ENCODE measurements around the gene CTSA.
"Not testable (repeated sequence)": the region's sequence is repeated elsewhere in the genome, so short reads cannot be mapped to it uniquely, and the experiment has no call there.

CTSA gene

GRCh38 chr20:45918182-45918737 is 27.1 kb downstream of the CTSA start:
- no peak for DNase-seq (ENCODE audit: low read depth in 2 of 2)

DNA sequence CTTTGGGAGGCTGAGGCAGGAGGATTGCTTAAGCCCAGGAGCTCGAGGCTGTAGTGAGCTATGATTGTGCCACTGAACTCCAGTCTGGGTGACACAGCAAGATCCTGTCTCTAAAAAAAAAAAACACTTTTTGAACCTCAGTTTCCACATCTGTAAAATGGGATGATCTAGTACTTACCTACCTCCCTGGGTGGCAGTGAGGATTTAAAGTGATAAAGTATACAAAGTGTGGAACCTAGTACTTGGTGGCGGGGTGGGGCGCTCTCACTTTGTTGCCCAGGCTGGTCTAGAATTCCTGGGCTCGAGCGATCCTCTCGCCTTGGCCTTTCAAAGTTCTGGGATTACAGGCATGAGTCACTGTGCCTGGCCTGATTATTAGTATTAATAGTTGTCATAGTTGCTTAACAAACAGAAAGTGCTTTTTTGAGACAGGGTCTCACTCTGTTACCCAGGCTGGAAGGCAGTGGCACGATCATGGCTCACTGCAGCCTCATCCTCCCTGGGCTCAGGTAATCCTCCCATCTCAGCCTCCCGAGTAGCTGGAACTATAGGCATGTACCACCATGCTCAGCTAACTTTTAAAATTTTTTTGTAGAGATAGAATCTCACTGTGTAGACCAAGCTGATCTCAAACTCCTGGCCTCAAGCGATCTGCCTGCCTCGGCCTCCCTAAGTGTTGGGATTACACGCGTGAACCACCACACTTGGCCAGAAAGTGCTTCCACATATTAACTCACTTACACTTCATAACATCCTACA is 27.8 kb downstream of the CTSA start:
- no peak for DNase-seq (ENCODE audit: low read depth in 2 of 2)

GRCh38 chr20:45919542-45920399 is 28.6 kb downstream of the CTSA start:
- DNase-seq (ENCODE audit: low read depth in 2 of 2): no peak

DNA sequence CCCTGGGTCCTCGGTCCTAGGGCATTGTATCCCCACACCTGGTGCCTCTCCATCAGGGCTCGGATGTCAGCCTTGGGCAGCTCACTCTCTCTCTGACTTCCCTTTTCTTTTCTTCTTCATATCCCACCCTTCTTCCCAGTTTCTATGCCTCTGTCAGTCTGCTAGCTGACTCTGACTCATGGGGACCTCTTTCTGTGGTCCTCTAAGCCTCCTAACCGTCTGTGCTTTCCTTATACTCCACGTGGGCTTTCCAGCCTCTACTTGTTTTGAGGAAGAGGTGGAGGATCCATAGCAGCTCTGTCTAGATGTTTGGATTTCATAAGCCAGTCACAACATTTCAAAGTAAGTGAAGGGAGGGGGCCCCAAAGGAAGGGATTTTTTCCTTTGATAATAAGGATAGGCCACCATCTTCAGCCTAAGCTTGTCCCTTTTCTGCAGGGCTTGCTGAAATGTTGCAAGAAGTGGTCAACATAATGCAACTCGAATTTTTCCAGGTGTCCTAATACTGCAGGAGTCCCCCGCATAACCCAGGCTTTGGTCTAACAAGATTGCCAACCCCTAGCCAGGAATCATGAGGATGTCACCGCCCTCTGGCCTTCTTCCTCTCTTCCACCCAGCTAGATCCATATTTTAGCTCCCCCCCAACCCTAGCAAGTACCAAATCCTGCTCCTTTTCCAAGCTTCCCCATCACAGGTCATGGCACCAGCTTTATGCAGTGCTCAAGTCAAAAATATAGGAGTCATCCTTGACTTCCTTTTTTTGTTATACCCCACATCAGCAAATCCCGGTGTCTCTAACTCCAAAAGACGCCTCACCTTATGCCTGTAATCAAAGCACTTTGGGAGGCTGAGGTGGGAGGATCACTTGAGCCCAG is 29.6 kb downstream of the CTSA start:
- no peak for DNase-seq (ENCODE audit: low read depth in 2 of 2)

GRCh38 chr20:45921337-45922189 is 30.4 kb downstream of the CTSA start:
- no peak for DNase-seq (ENCODE audit: low read depth in 2 of 2)

DNA sequence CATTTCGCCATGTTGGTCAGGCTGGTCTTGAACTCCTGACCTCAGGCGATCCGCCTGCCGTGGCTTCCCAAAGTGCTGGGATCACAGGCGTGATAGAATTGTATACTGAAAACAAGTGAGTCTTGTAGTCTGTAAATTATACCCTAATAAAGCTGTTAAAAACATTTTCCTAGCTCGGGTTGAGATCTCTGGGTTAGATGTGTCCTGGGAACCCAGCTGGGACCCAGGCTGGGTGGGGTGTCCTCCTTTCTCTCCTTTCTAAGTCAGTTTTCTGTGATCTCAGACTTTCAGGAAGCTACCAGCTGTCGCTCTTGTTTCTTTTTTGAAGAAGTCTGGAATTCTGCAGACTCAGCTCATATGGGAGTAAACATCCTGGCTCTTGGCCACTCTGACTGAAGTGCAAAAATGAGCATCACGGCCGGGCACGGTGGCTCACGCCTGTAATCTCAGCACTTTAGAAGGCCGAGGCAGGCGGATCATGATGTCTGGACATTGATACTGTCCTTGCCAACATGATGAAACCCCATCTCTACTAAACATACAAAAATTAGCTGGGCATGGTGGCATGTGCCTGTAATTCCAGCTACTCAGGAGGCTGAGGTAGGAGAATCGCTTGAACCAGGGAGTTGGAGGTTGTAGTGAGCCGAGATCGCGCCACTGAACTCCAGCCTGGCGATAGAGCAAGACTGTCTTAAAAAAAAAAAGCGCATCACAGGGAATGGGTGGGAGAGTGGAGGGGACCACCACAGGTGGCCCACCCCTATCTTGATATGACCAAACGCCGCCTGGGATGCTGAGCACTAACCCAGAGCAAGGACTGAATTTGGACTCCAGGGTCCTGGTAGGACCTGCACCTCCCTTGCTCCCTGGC is 33.5 kb downstream of the CTSA start:
- no peak for DNase-seq (ENCODE audit: low read depth in 2 of 2)

DNA sequence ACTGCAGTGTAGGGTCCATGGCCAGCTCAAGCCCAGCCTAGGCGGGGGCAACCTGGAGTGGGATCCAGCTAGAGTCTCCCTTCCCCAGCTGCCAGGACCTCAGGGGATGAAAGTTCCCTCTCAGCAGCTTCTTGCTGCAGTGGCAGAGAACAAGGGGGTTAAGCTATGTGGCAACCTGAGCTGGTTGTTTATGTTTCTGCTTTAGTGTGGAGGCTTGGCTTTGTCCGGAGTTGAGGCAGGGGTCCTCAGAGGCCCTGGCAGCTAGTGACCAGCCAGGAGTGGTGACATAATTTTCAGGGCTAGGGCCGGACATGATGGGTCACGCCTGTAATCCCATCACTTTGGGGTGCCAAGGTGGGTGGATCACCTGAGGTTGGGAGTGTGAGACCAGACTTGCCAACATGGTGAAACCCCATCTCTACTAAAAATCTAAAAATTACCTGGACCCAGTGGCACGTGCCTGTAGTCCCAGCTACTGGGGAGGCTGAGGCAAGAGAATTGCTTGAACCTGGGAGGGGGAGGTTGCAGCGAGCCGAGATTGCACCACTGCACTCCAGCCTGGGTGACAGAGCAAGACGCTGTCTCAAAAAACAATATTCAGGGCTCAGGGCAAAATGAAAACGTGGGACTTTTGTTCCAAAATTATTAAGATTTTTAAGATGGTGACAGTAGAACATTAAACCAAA is 34.8 kb downstream of the CTSA start:
- no peak for DNase-seq (ENCODE audit: low read depth in 2 of 2)

DNA sequence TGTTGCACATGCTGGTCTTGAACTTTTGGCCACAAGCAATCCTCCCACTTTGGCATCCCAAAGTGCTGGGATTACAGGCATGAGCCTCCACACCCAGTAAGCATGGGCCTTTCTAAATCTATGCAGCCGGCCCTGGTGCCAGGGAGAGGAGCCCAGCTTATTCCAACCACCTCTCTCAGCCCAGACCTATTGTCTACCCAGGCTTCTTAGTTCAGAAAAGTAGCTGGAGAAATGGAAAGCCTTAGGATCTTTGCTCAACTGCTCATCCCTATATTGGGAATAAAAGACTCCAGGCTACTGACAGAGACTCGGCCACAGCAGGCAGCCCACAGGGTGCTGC is 35.6 kb downstream of the CTSA start:
- DNase-seq (ENCODE audit: low read depth in 2 of 2): no peak

GRCh38 chr20:45927071-45927878 is 36.1 kb downstream of the CTSA start:
- no peak for DNase-seq (ENCODE audit: low read depth in 2 of 2)

DNA sequence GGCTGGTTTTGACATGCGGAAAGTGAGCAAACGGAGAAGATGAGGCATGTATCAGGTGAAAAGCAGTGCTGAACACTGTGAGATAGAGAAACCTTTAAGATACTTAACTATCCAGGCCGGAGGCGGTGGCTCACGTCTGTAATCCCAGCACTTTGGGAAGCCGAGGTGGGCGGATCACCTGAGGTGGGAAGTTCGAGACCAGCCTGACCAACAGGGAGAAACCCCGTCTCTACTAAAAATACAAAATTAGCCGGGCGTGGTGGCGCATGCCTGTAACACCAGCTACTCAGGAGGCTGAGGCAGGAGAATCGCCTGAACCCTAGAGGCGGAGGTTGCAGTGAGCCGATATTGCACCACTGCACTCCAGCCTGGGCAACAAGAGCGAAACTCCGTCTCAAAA is 40.5 kb downstream of the CTSA start:
- not testable (repeated sequence) for DNase-seq (ENCODE audit: low read depth in 2 of 2)

GRCh38 chr20:45933266-45934045 is 42.3 kb downstream of the CTSA start:
- peak; percentile 39 to 42 for DNase-seq (ENCODE audit: low read depth in 2 of 2)

- DNase-seq (ENCODE audit: low read depth in 2 of 2): peak in 1 of 2 donors; percentile 25
Measured at GRCh38 chr20:45934046-45934585, 43.0 kb downstream of the CTSA start.

DNA sequence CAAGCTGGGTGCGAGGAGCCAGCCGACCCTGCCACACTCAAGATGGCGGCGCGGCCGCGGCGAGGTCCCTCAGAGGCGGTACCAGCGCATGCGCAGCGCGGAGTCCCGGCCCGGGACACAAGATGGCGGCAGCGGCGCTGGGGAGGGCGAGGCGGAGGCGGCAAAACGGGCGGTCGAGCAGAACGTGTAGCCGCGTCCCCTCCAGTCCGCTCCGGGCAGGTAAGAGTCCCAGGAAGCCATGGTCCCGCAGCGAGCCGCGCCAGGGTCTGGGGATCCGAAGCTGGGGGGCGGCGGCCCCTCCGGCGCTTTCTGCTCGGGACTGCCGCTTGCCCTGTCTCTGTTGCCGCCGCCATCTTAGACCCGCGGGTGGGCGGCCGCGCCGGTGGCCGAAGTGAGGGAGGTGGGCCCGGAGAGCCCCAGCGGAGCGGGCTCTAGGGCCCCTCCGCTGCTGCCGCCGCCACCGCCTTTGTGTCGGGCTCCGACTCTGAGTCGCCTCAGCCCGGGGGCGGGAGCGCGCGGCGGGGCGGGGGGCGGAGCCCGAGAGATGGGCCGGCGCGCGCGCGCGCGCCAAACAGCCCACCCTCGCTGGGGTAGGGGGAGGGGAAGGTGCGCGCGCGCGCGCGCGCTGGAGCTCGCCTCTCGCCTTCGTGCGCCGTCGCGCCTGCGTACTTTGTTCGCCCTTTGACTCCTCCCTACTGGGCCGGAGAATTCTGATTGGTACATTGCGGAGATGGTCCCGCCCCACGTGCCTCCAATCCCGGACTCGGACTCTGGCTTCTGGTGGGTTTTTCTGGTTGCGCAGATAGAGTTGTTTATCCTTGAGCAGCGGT is 43.7 kb downstream of the CTSA start, which contains the start of gene PCIF1:
PCIF1 (plus strand) TSS at position 98 of the 830 bp plus-strand sequence. CDS start 4,317 bp downstream, outside the sequence.
- DNase-seq (ENCODE audit: low read depth in 2 of 2): peak; percentile 95 to 97

DNA sequence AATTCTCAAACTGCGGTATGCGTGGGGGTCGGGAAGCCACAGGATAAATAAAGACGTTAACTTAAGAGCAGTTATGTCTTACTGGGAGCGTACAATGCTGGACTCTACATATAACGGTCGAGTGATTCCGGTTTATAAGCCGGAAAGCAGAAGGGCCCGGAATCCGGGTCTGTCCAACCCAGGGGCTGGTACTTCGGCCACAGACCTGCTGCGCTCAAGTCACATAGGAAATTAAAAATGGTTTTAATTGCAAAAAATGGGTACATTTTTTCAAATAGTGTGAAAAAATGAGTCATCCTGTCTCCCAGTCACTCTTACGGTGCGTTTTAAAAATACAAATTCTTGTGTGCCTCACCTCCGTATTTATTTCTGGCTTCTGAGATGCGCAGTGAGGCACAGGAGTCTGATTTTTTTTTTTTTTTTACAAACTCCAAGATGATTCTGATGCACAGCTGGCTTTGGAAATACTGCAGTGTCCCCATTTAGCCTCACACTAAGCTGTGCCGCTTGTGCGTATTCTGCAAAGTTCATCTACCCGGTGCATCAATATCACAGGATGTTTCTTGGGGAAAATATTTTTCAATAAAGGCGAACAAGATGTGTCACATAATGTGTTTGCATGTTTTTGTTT is 44.4 kb downstream of the CTSA start:
- no peak for DNase-seq (ENCODE audit: low read depth in 2 of 2)

DNA sequence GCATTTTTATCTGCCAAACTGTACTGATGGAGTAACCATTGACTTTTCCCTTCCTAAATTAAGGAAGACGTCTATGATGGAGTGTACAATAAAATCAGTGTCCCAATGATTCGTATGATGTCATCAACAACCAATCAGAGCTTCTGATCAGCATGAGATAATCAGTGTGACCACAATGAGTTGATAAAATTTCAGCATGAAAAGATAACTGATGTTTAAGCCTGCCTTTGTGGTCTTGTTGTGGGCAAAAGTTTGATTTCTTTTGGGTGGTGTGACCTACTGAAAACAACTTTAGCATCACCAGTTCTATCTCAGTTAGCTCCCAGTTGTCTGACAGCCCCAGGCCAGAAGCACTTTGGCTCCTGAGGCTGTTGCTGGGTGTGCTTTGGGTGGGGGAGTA is 46.6 kb downstream of the CTSA start:
- DNase-seq (ENCODE audit: low read depth in 2 of 2): no peak

Data from stimulated activated CD8-positive, alpha-beta memory T cell treated with anti-CD3 and anti-CD28 coated beads, Interleukin-15, amount 100 ng/mL, for 48 hours (primary cell).